COLO668 (cell line): ENCODE results near the gene SBF2.

Experiments used
- DNase-seq: peaks from one replicate; lab custom pipeline; 2025; ENCODE audit not compliant: unreplicated experiment; lab: John Stamatoyannopoulos, UW

Gene SBF2

DNA sequence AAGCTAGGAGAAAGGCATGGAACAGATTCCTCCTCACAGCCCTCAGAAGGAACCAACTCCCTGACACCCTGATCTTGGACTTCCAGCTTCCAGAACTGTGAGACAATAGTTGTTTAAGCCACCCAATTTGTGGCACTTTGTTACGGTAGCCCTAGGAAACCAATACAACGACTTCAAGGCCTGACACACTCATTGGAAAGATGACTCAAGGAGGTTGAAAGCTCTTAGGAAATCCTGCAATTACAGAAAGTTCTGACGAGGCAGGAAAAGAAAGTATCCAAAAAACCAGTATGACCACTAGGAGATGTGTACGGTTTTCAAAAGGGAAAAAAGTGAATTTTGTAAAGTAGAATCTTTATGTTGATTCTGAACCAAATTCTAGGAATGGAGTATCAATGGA is 468.7 kb downstream of the SBF2 start:
- no peak for DNase-seq

DNA sequence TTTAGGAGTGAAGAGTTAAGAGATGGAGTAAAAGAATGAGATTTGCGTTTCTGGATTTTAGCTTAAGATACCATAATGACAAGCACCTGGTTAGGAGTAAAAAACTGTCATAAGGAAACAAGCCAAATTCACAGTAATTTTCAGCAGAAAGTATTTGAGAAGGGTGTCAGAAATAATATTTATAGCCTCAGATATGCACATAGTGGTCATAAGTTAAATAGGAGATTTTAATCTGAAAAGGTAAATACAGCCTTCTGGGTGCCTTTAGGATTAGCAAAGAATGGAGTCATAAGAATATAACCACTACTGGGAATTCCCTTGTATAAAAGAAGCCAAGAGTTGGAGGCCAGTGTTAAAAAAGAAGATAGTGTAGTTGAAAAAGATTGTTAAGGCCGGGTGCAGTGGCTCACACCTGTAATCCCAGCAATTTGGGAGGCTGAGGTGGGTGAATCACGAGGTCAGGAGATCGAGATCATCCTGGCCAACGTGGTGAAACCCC is 470.1 kb downstream of the SBF2 start:
- no peak for DNase-seq

DNA sequence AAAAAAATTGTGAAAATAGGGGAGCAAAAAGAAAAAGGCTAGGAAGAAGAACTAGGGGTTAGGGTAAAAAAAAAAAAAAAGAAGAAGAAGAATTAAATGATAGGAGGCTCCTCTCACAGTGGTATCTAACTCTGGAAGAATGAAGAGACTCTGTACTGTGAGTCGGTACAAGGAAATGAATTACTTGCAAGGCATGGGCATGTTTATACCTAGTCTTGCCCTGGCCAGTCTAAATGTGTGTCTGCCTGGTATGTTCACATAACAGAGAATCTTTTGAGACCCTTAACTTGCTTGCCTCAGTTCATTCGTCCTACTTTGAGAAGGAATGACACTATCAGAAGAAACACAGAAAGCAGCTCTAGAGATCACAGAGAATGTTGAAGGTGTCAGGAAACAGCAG is 470.6 kb downstream of the SBF2 start:
- no peak for DNase-seq

DNA sequence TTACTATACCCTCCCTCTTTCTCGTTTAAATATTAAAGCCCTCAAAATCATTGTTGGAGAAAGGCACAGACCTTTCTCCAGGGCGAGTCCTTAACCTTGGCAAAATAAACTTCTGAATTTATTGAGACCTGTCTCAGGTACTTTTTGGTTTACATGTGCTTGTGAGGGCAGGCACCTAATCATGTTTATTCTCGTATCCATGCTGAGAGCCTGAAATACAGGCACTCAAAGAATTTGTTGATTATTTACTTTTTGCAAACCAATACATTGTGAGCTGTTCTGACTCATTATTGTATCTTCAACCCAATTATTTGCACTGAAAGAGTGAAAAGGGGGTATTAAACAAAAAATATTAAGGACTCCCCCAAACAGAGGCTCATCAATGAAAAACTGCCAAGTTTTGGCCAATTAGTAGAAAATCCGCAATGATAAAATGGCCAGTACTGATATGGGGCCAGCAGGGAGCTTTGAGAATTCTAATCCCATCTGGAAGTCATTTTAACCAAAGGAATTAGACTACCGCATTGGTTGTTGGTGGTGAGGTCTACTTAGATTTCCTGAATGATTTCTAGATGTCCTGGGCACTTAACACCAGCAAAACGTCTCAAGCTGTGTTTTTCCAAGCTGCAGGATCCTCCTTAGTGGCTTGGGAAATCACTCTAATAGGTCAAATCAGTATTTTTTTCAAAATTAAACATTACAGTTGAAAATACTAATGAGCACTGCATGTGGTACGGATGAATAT is 472.8 kb downstream of the SBF2 start:
- DNase-seq, result no peak

DNA sequence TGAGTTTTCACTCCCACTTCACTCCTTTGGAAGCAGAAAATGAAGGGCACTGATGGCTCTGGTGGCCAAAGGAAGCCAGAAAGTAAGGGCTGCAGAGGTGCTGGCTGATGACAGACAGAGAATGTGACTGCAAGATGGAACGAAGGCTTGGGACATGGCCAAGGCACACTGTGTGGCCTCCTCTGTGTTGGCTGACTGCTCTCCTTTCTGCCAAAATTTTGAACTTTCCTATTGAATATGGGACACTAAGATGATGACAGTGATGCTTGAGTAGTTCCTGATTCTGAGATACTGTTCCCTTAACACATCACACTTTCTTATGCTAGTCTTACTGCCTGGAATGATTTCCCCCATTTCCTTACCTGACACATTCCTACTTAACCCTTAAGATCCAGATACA is 473.8 kb downstream of the SBF2 start:
- no peak for DNase-seq

DNA sequence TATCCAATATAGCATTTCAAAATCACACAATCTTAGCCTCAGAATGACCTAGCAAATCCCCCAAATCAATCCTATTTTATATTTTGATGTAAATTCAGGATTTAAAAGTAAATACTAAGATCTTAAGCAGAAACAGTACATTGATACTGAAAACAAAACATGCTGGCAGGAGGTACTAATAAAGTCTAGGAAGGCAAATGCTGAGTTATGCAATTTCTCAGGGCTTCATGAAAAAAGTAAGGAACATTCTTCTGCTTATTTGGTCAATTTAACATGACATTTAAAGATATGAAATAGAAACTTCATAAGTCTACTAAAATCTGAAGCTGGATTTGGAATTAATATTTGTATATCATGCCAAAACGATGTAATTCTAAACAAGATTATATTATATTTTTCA is 476.8 kb downstream of the SBF2 start:
- no peak for DNase-seq

DNA sequence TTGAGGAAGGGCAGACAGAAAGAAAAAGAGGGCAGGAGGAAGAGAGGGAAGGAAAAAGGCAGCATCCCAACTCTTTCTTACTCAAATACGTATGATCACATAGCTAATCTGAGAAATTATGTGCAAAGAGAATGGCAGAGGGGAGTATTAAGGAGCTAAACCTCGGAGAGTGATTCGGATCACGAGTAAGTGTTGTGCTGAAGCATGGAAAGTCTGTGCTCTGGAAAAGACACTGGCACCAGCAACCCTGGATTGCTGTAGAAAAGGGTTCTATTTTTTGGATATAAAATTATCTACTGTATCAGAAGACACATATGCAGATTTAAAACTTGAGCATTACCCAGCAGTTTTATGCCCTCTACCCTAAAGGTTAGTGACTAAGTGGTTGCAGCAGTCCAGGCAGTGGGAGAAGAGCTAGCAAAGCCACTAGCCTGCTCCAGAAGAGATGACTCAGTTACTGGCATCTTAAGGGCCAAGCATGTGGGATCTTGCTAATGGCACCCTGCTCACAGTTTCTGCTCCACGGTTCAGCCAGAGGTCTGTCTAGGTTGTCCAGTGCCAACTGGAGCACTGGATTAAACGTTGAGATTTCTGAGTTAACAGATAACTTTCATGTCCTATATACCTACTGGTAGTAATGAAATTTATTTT is 478.4 kb downstream of the SBF2 start:
- DNase-seq, result no peak

DNA sequence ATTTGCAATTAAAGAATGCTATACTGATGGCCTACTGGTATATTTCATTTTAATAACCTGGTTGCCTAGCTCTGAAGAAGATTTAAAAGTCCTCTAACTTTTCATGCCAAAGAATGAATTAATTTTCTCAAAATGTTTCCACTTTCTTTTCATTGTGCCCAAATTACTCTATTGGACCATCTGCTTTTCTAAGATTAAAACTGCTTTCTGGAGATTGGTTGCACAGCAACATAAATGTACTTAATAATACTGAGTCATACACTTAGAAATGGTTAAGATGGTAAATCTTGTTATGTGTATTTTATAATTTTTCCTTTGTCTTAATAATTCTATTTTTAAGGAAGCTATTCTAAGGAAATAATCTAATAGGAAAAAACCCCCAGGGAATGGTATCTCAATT is 479.9 kb downstream of the SBF2 start:
- no peak for DNase-seq

DNA sequence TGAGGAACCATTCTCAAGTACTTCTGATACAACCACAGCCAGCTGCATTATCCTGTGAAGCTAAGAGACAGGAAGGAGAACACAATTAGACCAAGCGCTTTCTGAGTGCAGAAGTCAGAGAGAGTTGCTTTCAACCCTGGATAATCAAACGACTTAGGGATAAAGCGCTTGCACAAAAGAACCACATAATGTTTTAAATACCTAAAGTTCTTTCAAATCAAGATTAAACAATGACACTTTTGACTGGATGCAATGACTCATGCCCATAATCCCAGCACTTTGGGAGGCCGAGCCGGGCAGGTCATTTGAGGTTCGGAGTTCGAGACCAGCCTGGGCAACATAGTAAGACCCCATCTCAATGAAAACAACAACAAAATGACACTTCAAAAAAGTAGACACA is 485.1 kb downstream of the SBF2 start:
- no peak for DNase-seq

DNA sequence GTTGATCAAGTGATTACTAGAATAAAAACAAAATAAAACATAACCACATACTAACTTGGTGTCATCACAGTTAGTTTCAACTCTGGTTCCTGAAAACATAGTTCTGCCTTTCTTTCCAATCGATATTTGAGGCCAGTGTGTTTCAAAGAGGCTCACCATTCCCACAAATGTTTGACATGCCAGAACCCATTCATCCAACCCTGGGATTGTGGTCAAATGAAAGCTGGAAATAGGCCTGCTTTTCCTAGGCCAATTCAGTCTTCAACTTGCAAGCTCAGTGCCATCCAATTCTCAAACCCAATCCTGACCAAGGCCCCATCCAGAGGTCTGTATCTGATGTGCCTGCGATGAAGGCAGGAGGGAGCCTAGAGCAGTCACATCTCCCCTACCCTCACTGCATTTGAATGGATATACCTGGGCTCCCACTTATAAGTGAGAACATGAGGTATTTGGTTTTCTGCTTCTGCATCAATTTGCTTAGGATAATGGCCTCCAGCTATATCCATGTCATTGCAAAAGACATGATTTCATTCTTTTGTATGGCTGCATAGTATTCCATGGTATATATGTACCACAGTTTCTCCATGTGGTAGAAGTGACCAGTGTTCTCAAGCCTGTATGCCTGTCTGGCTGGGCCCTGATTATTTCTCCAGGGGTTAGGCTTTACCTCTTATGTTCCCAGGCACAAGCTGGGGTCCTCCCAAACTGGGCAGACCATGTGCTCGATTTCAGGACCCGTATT is 486.9 kb downstream of the SBF2 start:
- no peak for DNase-seq

DNA sequence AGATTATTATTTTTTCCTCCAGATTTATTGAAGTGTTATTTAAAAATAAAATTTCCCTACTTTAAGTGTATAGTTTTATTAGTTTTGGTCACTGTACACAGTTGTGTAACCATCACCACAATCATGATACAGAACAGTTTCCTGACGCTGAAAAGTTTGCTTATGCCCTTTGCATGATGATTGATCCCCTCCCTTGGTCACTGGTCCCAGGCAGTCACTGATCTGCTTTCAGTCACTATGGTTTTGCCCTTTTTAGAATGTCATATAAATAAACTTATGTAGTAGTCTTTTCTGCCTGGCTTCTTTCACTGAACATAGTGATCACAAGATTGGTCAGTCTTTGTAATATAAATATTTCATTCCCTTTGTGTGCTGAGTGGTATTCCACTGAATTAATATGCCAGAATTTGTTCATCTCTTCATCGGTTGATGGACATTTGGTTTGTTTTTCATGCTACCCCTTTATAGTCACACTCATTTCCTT is 489.6 kb downstream of the SBF2 start:
- no peak for DNase-seq

DNA sequence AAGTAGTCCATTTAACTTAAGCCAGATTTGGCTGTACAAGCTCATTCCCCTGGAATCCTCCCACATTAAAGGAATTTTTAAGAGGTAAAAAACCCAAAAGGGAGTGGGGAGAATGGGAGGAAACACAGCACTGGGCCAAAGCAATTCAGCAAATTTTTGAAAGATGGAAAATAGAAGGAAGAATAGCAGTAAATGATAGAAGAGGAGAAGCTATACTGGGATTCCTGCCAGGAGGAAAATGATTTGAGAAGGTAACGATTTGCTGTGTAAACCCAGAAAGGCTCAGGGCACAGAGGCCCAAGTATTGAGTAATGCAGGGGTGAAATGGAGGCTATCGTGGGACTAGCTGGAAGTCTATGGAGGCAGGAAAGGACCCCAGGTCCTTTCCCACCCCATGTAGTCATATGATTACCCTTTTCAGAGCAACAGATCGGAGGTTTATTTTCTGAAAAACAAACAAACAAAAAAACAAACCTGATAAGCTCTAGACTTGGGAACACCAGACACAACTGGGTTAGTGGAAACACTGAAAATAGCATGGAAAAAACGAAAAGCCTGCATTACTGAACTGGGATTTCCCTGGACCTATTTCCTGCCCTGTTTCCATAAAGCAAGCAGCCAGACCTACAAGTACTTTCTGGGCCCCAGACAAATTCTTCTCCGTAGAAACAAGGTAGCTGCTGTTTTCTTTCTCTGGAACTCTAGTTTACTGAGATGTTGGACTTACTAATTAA is 490.2 kb downstream of the SBF2 start:
- DNase-seq, result no peak

DNA sequence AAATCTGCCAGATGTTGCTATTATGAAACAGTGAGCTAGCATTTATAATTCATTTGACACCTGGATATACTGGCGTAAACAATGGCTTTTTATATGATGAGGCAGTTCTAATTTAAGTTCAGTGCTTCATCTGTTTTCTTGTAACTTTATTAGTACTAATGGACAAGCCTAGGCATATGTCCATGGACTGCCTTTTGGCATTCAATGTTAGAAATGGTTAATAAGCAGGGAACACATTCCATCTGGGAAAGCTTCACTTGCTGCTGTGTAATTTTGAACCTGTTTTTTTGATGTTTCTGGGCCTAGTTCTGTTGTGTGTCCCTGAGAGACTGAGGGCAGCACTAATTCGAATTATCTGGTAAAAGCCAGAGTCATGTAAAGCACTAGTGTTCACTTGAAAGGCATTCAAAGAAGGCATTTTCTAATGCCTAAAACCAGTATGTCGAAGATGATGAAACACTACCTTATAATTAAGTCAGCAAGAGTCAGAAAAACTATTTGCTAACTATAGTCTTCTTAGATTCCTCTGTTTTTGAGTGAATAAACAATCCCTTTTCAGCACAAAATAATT is 491.6 kb downstream of the SBF2 start:
- DNase-seq, result no peak

DNA sequence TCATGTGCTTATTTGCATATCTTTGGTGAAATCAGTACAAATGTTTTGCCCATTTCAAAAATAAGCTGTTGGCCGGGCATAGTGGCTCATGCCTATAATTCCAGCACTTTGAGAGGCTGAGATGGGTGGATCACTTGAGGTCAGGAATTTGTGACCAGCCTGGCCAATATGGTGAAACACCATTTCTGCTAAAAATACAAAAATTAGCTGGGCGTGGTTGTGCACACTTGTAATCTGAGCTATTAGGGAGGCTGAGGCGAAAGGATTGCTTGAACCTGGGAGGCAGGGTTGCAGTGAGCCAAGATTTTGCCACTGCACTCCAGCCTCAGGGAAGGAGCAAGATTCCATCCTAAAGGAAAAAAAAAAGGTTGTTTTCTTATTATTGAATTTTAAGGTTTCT is 494.1 kb downstream of the SBF2 start:
- DNase-seq, result no peak

DNA sequence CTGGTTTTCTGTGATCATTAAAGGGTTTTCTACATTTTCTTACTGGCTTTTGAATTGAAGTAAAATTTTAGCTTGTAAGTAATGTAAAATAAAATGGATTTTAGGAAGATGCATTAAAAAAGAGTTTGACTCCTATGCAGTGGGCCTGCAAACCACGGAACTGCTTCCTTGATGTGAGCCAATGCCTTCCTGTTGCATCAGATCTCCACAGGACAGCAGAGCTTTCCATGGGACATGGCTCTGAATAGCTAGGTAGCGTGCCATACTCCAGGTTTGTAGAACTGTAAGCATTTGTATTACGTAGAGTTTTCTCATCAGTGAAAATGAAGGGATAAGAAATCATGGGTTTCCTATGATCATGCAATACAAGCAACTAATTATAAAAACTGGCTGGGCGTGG is 496.7 kb downstream of the SBF2 start:
- DNase-seq, result no peak

DNA sequence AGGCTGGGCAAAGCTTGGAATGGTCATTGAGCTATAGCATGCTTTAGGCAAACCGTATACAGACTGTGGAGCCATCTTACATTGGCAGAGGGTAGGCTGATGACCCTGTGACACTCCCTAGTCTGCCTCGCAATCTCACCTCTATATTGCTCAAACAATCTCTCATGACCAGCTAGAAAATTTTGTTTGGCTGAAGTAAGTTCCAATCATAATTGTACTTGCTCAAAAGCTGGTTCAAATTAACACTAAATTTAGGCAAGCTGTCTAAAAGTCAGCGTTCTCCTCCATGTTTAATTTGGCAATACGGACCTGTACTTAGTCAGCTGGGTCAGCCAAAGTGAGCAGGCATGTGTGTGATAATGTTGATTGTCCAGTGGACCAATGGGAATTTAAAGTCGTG is 497.2 kb downstream of the SBF2 start:
- DNase-seq, result no peak

DNA sequence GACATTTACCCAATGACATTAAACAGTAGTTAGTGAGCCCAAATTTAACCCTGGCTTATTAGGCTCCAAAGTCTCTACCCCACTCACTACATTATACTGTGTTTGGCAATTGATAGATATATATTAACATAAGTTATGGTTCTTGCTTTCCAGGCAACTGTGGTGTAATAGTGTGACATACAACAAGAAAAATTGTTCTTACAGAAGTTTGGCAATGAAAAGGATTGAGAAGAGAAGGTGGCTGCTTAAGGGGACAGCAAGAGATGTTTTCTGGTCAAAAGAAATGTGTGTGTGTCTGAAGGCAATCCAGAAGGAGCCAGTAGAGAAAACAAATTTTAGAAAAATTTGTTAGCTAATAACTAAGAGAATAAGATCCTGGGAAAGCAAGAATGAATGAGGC is 497.8 kb downstream of the SBF2 start:
- no peak for DNase-seq

DNA sequence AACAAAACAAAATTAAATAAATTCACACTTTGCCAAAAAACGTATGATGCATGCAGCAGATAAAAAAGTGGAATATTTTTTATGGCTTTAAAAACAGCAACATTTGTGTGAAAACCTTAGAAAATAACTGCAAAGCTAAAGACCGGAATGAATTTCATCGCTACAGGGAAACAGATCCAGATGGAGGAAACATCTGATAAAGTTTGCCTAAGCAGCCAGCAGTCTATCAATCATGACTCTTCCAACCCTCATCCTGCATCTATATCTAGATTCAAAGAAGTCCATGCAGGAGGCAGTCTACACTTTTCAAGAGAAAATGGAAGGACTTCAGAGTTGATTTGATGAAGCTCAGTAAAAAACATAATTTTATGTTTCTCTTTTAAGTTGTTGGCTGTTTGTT is 503.3 kb downstream of the SBF2 start:
- DNase-seq, result no peak

DNA sequence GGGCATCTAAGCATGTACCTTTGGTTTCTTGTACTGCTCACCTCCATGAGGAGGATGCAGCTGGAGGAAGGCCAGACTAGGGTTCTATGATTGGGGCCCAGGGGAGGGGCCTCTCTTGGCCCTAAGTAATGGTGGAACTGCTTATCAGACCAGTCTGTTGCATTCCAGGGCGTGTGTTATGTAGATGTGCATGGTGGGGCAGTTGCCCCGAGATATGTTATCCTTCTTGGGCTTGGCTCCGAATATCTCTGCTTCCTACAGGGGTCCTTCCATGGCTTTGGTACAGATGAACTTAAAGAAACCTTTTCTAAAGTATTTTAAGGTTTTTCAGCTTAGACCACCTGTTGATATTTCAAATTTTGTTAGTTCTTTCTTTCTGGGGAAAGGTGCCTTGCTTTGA is 504.1 kb downstream of the SBF2 start:
- DNase-seq, result no peak

DNA sequence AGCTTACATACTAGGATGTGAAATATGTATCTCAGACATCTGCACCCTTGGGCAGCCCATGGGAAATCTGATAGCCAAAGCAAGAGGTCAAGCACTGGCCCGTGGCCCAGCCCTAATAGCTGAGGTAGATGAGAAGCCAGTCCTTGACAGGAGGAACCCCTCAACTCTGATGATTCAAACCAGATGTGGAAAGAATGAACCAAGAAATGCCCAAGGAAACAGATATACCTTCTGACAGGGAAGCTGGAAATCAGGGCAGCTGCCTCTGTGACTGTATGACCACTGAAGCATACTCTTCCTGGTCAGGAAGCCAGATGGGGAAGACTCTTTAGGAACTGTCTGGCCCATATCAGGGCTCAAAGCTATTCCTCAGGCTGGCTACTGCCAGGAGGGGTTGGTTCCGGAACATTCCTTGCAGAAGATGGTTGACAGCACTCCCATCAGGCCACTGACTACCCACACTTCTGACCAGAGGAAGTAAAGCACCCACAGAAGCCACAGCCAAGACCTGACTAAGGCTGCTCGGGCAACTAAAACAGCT is 506.0 kb downstream of the SBF2 start:
- DNase-seq, result no peak

DNA sequence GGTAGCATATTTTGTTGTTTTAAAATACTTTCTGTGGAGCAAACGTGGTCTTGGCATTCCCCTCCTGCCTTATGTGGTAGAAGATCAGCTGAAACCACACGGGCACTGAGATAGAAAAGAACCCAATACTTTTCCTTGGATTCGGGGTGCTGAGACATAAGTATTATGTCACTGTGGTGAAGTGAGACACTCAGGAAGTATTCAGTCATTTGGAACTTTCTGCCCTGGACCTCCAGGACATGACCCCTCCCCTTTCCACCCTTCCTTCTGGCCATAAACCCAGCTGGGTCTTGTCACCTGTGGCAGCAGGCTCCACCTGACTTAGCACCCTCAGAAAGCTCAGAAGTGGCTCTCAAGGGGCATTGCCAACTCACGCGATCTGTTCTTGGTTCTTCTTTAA is 506.8 kb downstream of the SBF2 start:
- DNase-seq, result no peak
